ENCODE data around the gene RNF25.

RNF25 gene

DNA sequence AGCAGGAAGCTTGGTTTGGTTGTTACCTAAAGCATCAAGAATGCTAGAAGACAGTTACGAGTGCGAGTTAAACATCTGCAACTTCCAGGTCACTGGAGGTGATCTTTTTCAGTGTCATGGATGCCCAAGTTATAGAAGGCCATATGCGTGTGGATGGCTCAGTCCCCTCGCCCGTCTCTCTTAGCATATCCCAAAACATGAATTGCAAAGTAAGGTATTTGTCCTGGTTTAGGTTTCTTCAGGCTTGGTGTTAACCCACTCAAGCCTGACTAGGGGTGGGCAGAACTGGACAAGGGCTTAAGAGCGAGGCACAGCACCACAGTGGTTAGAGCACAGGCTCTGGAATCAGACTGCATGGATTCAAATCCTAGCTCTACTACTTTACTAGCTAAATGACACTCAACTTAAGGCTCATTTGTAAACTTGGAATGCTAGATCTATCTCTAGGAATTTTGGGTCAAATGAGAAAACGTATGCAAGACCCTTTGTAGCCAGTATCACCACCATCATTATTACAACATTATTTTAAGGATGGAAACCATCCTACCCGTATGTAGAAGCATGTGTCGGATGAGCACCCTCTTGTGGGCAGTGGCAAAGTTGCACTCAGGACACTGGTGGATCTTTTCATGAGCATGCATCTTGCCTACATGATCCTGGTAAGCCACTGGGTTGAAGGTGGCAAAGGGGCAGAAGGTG lies 23.6 kb downstream of the RNF25 start:
- no peak overlapping the region for H3K4me3 ChIP-seq
- intact Hi-C loops (cut with DNase I; ENCODE audit: low total_unique reads) = no loop called here
- DNase-seq = peak in 1 of 2 donors; percentile 43
- H3K9me3 ChIP-seq = no peaks in the 10 kb centered on the region
- TF ChIP-seq, protein P1, sequence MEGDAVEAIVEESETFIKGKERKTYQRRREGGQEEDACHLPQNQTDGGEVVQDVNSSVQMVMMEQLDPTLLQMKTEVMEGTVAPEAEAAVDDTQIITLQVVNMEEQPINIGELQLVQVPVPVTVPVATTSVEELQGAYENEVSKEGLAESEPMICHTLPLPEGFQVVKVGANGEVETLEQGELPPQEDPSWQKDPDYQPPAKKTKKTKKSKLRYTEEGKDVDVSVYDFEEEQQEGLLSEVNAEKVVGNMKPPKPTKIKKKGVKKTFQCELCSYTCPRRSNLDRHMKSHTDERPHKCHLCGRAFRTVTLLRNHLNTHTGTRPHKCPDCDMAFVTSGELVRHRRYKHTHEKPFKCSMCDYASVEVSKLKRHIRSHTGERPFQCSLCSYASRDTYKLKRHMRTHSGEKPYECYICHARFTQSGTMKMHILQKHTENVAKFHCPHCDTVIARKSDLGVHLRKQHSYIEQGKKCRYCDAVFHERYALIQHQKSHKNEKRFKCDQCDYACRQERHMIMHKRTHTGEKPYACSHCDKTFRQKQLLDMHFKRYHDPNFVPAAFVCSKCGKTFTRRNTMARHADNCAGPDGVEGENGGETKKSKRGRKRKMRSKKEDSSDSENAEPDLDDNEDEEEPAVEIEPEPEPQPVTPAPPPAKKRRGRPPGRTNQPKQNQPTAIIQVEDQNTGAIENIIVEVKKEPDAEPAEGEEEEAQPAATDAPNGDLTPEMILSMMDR (IDR thresholded peaks at IDR 0.05) = peak; percentile 58 to 77
- H3K27ac ChIP-seq = no peak overlapping the region
- H3K36me3 ChIP-seq = peaks cover 74 to 96% (median 93%) of the 10 kb centered on the region in 3 donors
- no peaks in the 10 kb centered on the region for H3K4me1 ChIP-seq
- no peaks in the 10 kb centered on the region for H3K27me3 ChIP-seq

DNA sequence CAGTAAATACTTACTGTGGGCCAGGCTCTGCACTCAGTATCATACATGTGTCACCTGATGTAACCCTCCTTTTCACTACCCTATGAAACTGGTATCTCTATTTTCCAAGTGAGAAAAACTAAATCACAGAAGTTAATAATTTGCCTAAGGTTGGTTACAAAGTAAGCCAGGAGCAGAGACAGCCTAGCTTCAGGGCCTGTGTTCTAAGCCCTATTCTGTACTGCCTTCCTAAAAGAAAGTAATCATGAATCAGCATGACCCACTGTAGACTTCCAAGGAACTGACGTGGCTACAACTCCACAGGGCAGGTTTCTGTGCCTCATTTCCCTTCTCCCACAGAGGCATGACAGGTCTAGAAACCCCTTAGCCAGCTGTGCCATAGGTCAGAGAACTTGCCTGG lies 26.7 kb downstream of the RNF25 start:
- Histone ChIP-seq H3K36me3 (peaks cover 83 to 96% (median 94%) of the 10 kb centered on the region in 3 donors), H3K4me1 (no peaks in the 10 kb centered on the region), H3K27ac (no peak overlapping the region), H3K4me3 (no peak overlapping the region), H3K27me3 (no peaks in the 10 kb centered on the region), H3K9me3 (no peaks in the 10 kb centered on the region)
- no peak for DNase-seq
- intact Hi-C loops (cut with DNase I; ENCODE audit: low total_unique reads) = no loop called here
- TF ChIP-seq, protein P1 (IDR thresholded peaks at IDR 0.05) = no peak

DNA sequence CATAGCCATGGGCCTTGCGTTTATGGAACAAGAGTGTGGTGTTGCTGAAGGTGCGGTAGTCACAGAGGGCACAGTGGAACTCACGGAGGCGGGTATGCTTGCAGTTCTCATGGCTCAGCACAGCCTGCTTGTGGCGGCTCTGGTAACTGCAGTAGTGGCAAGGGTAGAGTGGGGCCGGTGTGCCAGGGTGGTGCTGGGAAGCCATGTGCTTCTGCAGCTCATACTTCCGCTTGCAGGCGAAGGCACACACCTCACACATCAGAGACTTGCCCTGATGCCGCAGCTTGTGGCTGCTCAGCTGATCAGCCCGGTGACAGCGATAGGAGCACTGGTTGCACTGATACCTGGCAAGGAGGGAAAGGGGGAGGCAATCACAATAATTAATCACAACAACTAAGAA lies 27.1 kb downstream of the RNF25 start:
- peaks cover 85 to 96% (median 96%) of the 10 kb centered on the region in 3 donors for H3K36me3 ChIP-seq
- H3K27ac ChIP-seq = no peak overlapping the region
- intact Hi-C loops (cut with DNase I; ENCODE audit: low total_unique reads) = no loop called here
- DNase-seq = no peak
- no peaks in the 10 kb centered on the region for H3K9me3 ChIP-seq
- H3K4me1 ChIP-seq = no peaks in the 10 kb centered on the region
- H3K27me3 ChIP-seq = no peaks in the 10 kb centered on the region
- TF ChIP-seq, protein P1 (IDR thresholded peaks at IDR 0.05) = no peak
- H3K4me3 ChIP-seq = no peak overlapping the region

DNA sequence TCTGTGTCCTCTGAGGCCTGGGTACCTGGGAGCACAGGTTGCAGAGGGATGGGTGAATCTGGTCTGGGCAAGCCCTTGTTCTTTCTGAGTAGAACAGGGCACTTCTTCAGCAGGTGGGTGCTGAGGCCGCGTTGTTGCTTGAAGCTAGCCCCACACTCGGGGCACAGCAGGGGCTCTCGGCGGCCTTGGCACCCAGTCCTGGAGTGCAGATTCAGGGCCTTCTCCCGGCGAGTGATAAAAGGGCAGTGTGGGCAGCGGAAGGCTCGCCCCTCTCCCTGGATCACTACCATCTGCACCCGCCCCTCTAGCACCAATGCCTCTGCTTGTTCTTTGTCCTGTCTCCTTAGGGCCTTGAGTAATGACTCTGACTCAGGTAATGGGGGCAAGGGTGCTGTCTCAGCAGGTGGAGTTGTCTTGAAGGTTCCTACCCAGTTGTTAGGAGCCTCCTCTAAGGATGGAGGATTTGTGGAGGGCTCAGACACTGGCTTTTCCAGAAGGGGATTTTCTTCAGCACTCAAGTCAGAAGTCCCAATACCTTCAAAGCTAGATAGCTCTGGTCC lies 28.0 kb downstream of the RNF25 start:
- Histone ChIP-seq H3K27ac (no peak overlapping the region), H3K27me3 (no peaks in the 10 kb centered on the region), H3K36me3 (peaks cover 84 to 97% (median 96%) of the 10 kb centered on the region in 3 donors), H3K9me3 (no peaks in the 10 kb centered on the region), H3K4me1 (no peaks in the 10 kb centered on the region), H3K4me3 (no peak overlapping the region)
- intact Hi-C loops (cut with DNase I; ENCODE audit: low total_unique reads) = no loop called here
- TF ChIP-seq, protein P1 (IDR thresholded peaks at IDR 0.05) = no peak
- DNase-seq = no peak

DNA sequence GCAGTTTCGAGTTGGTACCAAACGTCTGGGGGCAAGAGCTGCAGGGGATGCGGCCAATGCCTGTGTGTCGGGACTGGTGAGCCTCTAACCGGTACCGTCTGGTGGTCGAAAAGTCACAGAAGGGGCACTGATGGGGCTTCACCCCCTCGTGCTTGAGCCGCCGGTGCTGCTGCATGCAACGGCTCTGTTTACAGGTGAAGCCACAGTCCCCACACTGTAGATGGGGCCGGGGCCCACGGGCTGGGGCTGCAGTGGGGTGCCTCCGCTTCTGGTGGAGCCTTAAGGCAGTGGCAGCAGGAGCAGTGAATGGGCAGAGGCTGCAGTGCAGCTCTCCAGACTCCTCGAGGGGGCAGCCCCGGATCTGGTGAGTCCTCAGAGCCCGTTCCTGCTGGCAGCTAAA lies 29.0 kb downstream of the RNF25 start:
- Histone ChIP-seq H3K4me1 (no peaks in the 10 kb centered on the region), H3K36me3 (peaks cover 84 to 97% (median 96%) of the 10 kb centered on the region in 3 donors), H3K4me3 (no peak overlapping the region), H3K27ac (no peak overlapping the region), H3K27me3 (no peaks in the 10 kb centered on the region), H3K9me3 (no peaks in the 10 kb centered on the region)
- TF ChIP-seq, protein P1 (IDR thresholded peaks at IDR 0.05) = no peak
- no peak for DNase-seq
- intact Hi-C loops (cut with DNase I; ENCODE audit: low total_unique reads) = no loop called here

Measured in tibial artery (tissue), 4 donors.